ENCODE results near the gene C2orf76.
"Not testable (repeated sequence)": the region's sequence is repeated elsewhere in the genome, so short reads cannot be mapped to it uniquely, and the experiment has no call there.

C2orf76 gene

DNA sequence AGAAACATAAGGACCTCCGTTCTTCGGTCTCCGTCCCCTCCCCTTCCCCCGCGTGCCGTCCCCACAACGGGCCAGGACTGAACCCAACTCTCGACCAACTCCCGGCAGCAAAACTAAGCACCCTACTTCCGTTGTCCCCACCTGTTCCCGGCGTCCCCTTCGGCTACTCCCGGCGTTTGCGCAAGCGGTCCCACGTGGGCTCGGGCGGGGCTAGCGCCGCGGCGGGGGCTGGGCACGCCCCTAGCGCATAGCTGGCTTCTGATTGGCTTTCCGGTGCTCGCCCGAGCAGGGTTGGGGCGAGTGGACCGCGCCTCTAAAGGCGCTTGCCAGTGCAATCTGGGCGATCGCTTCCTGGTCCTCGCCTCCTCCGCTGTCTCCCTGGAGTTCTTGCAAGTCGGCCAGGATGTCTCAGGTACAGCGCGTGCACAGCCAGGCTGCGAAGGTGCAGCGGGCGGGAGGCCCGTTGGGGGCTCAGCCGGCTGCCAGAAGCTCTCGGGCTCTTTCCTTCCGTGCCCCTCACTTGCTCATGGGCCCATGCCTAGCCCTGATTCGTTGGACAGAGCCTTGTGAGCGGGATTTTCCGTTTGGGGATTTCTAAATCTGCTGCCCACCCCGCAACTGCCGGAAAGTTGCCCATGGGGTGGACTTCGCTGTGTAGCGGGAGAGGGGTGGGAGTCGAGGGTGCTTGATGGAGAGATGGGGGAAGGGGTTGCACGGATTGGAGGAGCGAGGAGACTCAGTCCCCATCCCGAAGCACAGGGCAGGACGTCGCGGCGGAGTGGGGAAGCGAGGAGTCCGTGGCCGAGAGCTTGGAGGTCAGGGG lies at the start of gene C2orf76, which contains the start of gene DBI:
TSS of gene C2orf76 (minus strand) at position 186 of the 823 bp plus-strand sequence. CDS start 26,875 bp downstream, outside the sequence.
TSS of gene DBI (plus strand) at position 329 of the 823 bp plus-strand sequence. CDS start at position 404, 75 bp downstream.
- DNase-seq (ENCODE audit: low spot score): peak; percentile 98

DNA sequence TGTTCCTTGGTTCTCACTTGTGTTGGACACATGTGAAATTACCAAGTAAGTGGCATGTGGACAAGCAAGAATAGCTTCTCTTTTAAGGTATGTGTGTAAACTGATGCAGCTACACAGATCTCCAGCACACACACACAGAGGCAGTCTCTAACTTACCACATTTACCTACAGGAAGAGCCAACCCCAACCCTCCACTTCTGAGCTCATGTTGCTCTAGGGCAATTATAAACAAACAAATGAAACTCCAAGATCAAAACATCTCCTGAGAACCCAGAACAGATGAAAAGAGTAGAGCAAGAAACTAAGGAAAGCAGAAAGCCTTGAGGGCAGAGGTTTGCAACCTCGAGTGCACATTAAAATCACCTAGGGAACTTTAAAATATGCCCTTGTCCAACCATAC lies 49.0 kb upstream of the C2orf76 start:
- DNase-seq (ENCODE audit: low spot score): no peak

DNA sequence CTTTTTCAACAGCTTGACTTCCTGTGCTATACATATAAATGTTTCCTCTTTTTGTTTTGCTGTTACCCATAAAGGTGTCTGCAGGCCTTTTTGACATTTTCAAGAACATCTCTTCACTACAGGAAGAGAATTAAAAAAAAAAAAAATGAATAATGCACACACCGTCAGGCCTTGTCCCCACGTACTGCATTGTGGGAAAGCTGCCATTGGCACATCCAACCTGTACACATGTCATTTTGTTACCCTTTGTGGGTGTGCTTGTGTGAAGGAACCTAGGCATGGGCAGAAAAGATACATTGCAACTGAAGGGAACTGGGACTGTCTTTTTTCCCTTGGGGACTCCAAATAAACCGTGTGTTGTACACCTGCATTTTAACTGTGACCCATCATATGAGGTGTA lies 48.3 kb upstream of the C2orf76 start:
- DNase-seq (ENCODE audit: low spot score): no peak

DNA sequence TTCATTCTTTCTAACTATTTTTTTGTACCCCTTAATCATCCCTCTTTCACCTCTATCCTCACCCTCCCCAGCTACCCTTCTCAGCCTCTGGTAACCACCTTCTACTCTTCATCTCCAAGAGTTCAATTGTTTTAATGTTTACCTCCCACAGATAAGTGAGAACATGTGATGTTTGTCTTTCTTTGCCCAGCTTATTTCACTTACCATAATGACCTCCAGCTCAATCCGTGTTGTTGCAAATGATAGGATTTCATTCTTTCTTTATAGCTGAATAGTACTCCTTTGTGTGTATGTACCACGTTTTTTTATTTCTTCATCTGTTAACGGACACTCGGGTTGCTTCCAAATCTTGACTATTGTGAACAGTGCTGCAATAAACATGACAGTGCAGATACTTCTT lies 42.9 kb upstream of the C2orf76 start:
- no peak for DNase-seq (ENCODE audit: low spot score)

DNA sequence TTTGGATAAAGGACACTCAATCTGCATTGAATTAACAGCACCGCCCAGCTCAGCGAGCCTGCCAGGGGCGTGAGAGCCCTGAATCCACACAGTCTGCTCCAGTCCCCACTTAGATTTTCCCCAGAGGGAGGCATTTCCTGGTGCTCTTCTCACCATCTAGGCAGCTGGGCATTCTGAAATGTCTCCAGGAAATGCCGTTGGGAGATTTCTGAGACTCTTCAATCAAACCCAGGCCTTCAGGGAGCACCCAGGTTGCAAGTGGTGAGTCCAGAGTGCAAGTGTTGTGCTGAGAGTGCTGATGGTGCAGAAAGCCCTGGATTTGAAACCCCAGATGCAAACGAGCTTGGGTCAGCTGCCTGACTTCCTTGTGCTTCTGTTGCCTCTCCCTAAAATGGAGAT lies 41.6 kb upstream of the C2orf76 start:
- DNase-seq (ENCODE audit: low spot score): no peak

DNA sequence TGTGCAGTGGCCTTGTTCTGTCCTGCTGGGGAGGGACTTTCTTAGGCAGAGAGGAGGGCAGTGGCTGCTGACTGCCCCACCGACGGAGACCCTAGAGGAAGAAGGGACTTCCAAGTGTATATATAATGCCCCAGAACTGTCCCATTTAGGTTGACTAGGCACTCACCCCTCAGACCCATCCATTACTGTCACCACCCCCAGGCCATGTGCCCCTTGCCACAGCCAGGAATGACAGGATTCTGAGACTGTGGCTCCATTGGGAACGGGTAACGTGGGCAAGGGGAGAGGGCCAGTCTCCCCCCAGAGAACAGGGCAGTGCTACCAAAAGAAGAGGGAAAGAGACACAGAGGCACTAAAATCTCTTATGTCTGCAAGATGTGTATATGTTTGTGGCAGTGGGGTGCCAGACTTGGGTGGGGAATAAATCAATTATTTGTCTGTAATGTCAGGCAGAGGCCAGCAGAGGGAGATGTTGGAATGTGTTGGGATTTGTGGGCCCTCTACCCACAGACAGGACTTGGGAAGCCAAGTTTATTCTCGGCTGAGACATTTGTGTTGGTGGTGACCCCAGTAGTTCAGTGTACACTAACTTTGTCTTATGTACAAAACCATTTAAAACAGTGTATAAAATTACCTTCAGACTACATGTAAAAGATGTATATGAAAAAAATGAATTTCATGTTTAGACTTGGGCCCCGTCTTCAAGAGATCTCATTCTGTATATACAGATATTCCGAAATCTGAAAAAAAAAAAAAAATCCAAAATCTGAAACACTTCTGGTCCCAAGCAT lies 41.0 kb upstream of the C2orf76 start:
- peak; percentile 65 for DNase-seq (ENCODE audit: low spot score)

DNA sequence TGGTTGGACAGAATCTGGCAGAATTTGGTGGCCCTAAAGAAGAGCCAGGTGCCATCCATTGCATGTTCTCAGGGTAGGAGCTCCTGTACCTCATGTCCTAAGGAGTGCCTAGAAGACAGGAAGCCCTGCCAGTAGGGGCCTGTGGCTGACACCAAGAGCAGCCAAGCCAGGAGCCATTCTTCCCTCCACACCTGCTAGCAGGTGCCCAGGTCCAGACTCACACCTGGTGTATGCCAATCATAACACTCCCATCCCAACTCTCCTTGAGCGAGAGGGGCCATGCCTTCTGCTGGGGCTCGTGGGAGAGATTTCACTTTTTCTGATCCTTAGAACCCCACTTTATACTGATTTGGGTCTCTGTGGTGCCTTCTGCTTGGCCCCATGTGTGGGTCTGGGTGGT lies 38.5 kb upstream of the C2orf76 start:
- DNase-seq (ENCODE audit: low spot score): no peak

DNA sequence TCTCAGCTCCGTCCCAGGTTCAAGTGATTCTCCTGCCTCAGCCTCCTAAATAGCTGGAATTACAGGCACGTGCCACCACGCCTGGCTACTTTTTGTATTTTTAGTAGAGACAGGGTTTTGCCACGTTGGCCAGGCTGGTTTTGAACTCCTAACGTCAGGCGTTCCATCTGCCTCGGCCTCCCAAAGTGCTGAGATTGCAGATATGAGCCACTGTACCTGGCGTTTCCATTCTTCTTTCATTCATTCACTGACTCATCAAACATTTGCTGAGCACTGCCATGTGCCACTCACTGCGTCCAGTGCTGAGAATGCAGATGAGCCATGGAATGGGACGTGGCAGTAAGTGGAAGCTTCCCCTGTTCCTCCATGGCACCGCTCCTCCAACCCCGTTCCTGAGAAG lies 37.0 kb upstream of the C2orf76 start:
- not testable (repeated sequence) for DNase-seq (ENCODE audit: low spot score)

DNA sequence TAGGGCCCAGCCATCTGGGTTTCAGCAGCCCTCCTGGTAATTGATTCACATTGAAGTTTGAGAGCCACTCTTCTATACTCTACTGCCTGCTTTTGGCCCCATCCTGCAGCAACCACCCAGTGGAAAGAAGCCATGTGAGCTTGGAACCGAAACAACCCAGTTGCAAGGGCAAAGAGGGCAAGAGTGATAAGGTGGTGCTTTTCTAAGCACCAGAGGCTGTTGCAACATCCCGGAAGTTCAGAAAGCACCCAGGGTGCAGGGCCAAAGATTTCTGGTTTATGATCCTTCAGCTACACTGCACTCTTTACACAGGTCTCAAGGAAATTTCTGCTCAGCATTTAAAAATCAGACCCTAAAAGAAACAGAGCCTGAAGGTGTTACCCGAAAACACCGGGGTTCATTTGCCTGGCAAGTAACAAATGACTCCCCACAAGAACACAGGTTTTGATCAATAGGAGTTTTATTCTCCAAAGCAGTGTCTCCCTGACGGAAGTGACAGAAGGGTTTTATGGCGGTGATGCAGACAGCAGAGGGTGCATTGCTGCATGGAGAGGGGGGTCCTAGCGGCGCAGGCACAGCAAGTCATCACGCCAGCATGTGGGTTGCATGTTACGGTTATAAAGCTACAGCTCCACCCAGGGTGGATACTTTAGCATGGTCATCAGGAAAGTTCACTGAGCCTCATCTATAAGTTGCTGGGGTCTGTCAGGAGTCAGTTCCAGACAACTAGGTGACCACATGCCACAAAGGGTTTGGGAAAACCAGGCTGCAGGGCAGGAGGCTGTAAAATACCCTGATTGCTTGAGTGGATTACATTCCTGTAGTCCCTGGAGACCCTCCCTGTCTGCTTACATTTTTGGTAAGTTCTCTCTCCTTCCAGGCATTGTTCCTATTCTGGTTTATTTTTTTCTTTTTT lies 36.3 kb upstream of the C2orf76 start:
- DNase-seq (ENCODE audit: low spot score): no peak

DNA sequence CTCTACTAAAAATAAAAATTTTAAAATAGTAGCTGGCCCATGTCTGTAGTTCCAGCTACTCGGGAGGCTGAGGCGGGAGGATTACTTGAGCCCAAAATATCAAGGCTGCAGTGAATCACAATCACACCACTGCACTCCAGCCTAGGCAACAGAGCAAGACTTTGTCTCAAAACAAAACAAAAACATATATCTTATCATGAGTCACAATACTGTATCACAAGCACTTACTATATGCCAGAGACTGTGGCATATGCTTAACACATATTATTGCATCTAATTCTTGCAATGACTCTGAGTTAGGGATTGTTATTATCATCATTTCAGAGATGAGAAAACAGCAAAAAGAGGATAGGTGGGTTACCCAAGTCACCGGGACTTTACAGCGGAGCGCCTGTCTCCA lies 35.5 kb upstream of the C2orf76 start:
- DNase-seq (ENCODE audit: low spot score): no peak

DNA sequence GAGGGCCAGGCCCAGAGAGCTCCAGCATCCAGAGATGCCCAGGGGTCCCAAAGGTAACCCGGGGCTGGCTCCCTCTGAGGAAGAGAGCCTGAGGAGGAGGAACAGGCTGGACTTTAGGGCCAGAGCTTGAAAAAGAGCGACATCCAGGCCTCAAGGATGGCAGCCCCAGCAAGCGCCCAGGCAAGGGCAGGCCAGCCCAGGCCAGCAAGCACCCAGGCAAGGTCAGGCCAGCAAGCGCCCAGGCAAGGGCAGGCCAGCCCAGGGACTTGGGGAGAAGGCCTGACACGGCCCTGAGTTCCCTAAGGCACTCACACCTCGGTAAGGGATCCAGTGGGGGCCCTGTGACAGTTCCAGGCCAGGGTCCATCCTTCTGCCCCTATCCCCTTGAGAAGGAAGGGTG lies 30.6 kb upstream of the C2orf76 start:
- DNase-seq (ENCODE audit: low spot score): no peak

DNA sequence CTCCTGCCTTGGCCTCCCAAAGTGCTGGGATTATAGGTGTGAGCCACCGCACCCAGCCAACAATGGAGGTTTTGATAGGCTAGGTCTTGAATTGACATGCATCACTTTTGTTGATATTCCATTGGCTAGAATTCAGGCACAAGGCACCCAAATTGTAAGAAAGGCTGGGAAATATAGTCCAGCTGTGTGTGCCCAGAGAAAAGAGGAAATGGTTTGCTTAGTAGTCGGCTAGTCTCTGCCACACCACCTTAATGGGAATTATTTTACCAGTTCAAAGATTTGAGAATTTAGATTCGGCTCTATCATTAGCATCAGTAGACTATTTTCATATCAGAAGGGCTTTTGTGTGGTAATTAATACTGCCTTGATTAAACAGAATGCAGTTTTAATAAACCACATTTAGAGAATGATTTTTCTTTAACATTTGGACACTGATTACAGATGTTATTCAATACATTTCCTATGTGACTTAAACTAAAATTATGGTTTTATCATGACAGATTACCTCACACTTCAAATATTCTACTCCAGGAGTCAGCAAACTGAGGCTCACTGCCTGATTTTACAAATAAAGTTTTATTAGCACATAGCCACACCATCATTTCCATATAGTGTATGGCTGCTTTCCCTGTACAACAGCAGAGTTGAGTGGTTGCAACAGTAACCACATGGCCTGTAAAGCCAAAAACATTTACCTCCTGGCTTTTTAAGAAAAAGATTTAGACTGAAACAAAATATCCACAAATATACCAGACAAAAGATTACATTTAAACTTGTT lies 27.5 kb upstream of the C2orf76 start:
- DNase-seq (ENCODE audit: low spot score): no peak

DNA sequence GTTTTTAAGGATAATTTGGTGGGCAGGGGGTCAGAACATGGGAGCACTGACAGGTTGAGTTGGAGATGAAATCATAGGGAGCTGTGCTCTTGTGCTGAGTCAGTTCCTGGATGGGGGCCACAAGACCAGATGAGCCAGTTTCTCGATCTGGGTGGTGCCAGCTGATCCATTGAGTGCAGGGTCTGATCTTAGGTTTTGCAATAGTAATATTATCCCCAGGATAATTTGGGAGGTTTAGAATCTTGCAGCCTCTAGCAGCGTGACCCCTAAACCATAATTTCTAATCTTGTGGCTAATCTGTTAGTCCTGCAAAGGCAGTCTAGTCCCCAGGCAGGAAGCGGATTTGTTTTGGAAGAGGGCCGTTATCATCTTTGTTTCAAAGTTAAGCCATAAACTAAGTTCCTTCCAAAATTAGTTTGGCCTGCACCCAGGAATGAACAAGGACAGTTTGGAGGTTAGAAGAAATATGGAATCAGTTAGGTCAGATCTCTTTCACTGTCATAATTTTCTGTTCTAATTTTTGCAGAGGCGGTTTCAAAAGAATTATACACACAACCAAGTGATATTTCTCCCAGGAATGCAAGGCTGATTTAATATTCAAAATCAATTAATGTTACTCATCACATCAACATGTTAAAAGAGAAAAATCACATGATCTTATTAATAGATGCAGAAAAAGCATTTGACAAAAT lies 23.1 kb upstream of the C2orf76 start:
- peak; percentile 66 for DNase-seq (ENCODE audit: low spot score)

DNA sequence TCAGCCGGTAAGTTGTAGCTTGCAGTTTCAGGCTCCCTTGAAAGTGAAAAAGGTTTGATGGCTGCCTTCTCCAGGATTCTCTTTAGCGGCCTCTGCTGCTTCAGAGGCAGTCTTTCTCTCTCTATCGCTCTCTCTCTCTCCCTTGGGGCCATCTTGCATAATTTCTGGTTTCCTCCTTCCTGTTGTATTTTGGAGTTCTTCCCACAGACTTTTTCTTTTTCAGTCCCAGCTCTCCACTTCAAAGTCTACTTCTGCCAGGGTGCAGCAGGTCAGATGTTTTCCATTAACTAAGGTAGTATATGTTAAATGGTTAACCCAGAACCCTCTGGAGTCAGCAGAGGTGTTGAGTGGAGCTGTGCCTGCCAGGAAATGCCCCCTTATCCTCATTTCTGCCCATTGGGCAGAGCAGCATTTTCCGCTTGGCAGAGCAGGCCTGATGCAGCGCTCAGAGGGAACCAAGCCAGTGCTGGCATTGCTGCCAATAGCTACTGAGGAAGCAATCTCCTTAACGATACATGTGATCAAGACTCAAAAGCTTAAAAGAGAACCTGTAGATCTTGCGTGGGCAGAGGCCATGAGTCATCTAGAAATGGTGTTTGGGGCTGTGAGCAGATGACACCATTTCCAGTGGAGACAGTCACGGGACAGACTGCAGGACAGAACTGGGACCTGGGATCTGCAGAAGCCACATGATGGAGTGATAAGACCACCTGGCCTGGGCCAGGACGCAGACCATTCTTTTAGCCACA lies 20.9 kb upstream of the C2orf76 start:
- peak; percentile 97 for DNase-seq (ENCODE audit: low spot score)

DNA sequence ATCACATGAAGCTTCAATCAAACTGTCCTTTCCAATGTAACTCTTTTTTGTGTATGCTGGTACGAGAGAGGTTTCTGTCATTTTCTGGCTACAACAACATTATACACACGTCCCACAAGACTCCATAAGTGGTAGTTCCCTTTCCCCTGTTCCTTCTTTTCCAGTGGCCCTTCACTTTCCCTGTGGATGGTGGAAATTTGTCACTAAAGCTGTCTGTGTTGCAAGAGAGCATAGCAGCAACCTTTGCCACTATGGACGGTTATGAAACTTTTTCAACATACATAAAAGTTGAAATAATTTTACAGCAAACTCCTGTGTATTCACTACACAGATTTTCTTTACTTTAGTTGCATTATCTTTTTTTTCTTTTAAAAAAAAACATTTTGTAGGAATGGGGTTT lies 18.8 kb upstream of the C2orf76 start:
- no peak for DNase-seq (ENCODE audit: low spot score)

DNA sequence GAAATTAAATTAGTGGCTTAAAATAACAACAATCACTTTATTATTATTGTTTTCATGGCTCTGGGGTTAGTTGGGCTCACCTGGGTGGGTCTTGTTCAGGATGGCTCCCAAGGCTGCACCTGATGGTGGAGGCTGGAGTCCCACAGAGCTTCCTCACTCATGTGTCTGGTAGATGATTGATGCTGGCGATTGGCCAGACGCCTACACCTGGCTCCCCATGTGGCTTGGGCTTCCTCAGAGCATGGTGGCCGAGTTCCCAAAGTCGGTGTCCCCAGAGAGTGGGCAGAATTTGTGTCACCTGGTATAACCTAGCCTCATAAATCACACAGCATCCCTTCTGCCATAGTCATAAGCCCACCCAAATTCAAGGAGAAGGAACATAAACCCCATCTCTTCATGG lies 18.3 kb upstream of the C2orf76 start:
- DNase-seq (ENCODE audit: low spot score): no peak

DNA sequence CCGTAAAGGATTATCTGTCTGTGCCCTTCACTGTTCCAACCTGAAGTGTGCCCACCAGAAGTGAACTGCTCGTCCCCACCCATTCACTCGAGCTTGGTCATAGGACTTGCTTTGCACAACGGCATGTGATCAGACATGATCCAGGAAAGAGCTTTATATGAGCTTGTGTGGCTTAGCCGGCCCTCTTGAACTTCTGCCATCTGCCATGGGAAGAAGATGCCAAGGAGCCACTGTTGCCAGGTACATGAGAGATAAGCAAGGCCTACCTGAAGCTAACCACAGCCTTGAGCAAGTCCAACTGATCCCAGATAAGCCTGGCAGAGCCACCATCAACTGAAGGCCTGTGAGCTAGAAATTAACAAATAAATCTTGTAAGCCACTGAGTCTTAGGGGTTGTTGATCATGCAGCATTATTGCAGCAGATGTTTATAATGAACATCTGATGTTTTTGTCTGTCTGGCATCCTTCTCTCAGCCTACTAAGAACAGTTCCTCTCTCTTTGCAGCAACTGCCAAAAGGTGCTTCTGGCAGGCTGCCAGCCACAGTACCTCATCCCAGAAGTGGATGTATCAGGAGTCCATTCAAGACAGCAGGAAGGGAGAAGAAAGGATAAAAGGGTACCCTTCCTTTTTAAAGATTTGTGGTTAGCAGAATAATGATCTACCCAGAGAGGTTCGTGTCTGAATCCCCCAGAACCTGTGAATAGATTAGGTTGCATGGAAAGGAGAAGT lies 16.9 kb upstream of the C2orf76 start:
- DNase-seq (ENCODE audit: low spot score): peak; percentile 17

DNA sequence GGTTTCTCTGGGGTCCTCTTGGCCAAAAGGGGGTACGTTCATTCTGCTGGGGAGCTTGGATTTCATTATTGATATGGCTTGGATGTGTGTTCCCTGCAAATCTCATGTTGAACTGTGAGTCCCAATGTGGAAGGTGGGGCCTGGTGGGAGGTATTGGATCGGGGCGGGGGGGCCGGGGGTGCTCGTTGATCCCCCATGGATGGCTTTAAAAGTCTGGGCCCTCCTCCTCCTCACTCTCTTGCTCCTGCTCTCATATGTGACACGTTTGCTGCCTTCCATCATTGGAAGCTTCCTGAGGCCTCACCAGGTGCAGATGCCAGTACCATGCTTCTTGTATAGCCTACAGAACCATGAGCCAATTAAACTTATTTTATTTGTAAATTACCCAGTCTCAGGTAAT lies 11.9 kb upstream of the C2orf76 start:
- no peak for DNase-seq (ENCODE audit: low spot score)

DNA sequence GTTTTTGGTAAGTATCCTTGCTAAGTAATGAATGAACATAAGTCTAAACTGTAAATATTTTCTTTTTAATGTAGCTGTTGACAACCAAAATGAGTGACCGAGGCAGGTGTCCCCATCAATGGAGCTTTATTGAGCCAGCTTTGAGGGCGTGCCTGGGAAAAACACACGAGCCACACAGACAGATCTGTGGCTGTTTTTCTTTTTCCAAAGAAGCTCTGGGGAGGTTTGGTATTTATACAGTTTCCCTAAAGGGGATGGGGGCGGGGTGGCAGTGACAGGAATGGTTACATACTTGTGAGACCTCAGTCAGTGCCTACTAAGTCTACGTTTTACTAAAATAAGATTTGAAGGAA lies 11.3 kb upstream of the C2orf76 start:
- no peak for DNase-seq (ENCODE audit: low spot score)

Measured in kidney tubule cell (primary cell).